ENCODE results near the gene FBXL15.

Gene FBXL15

GRCh38 chr10:102425444-102425843 is 4.8 kb downstream of the FBXL15 start:
- no peak for DNase-seq (ENCODE audit: low read depth, low spot score)

- no peak for DNase-seq (ENCODE audit: low read depth, low spot score)
These were observed 6.2 kb downstream of the FBXL15 start for GRCh38 chr10:102426803-102427287.

GRCh38 chr10:102429468-102429867 is 8.8 kb downstream of the FBXL15 start:
- DNase-seq (ENCODE audit: low read depth, low spot score), result no peak

- DNase-seq (ENCODE audit: low read depth, low spot score), result no peak
These were observed 11.0 kb downstream of the FBXL15 start for GRCh38 chr10:102431452-102432124.

- peak; percentile 90 for DNase-seq (ENCODE audit: low read depth, low spot score)
These were observed 11.7 kb downstream of the FBXL15 start, which contains the start of gene CUEDC2 for GRCh38 chr10:102432162-102432950. Gene CUEDC2, minus strand, starts transcription at chr10:102432574. Its CDS starts 7,386 bp downstream, at chr10:102425188.

- no peak for DNase-seq (ENCODE audit: low read depth, low spot score)
These were observed 13.0 kb downstream of the FBXL15 start for GRCh38 chr10:102433619-102434046.

- no peak for DNase-seq (ENCODE audit: low read depth, low spot score)
These were observed 13.9 kb downstream of the FBXL15 start for GRCh38 chr10:102434394-102435132.

GRCh38 chr10:102435133-102435497 is 14.5 kb downstream of the FBXL15 start:
- no peak for DNase-seq (ENCODE audit: low read depth, low spot score)

GRCh38 chr10:102435529-102436233 is 15.0 kb downstream of the FBXL15 start:
- DNase-seq (ENCODE audit: low read depth, low spot score), result no peak

- no peak for DNase-seq (ENCODE audit: low read depth, low spot score)
These were observed 15.7 kb downstream of the FBXL15 start for GRCh38 chr10:102436312-102436711.

- no peak for DNase-seq (ENCODE audit: low read depth, low spot score)
These were observed 16.9 kb downstream of the FBXL15 start for GRCh38 chr10:102437515-102437914.

- DNase-seq (ENCODE audit: low read depth, low spot score), result no peak
These were observed 17.7 kb downstream of the FBXL15 start for GRCh38 chr10:102438374-102438773.

- DNase-seq (ENCODE audit: low read depth, low spot score), result no peak
These were observed 24.2 kb downstream of the FBXL15 start for GRCh38 chr10:102444851-102445250.

GRCh38 chr10:102449321-102450123 is 28.9 kb downstream of the FBXL15 start:
- no peak for DNase-seq (ENCODE audit: low read depth, low spot score)

- no peak for DNase-seq (ENCODE audit: low read depth, low spot score)
These were observed 29.4 kb downstream of the FBXL15 start for GRCh38 chr10:102450124-102450373.

- DNase-seq (ENCODE audit: low read depth, low spot score), result no peak
These were observed 29.9 kb downstream of the FBXL15 start for GRCh38 chr10:102450374-102451104.

- no peak for DNase-seq (ENCODE audit: low read depth, low spot score)
These were observed 30.7 kb downstream of the FBXL15 start, which contains the start of gene C10orf95 for GRCh38 chr10:102451105-102451969. Gene C10orf95, minus strand, starts transcription at chr10:102451543. Its CDS starts 450 bp downstream, at chr10:102451093.

GRCh38 chr10:102452672-102453340 is 32.2 kb downstream of the FBXL15 start:
- no peak for DNase-seq (ENCODE audit: low read depth, low spot score)

- DNase-seq (ENCODE audit: low read depth, low spot score), result no peak
These were observed 32.9 kb downstream of the FBXL15 start for GRCh38 chr10:102453502-102453901.

Data from smooth muscle cell of the brain vasculature (primary cell).